Osteocyte (in vitro differentiated cells): ENCODE measurements around the gene XKR3. TPM values are rescaled to one million over a fixed set of nuclear protein-coding genes. Genes with fewer than 3 reads are reported as not detected.

ENCODE experiments used
- total RNA-seq: library from RNA; stranded (reverse); gene quantifications from 2 replicates; pipeline ENCODE4 v1.2.1, GENCODE V29; 2021

XKR3 gene
- total RNA-seq, 1 donor from 2014 or later = not detected

Other genes with a start within 250 kb of the XKR3 start
- not detected in 2 replicates for gene CCT8L2, start 232.6 kb downstream of the XKR3 start, total RNA-seq
- not detected in 2 replicates for gene GAB4, start 182.8 kb upstream of the XKR3 start, total RNA-seq